IPS-18a (cell line): ENCODE measurements around the gene PTPRC.

Experiments
- H3K27ac ChIP-seq: one replicate; pipeline ENCODE4 v1.5.1; 2013; ENCODE audit warnings: low read length
- H3K27me3 ChIP-seq: one replicate; pipeline ENCODE4 v1.6.1; 2013; ENCODE audit warnings: mild to moderate bottlenecking, low read length; ENCODE audit not compliant: control insufficient read depth, insufficient read depth
- H3K36me3 ChIP-seq: one replicate; pipeline ENCODE4 v1.6.1; 2013; ENCODE audit warnings: low read depth, low read length; ENCODE audit not compliant: control insufficient read depth
- H3K4me1 ChIP-seq: one replicate; pipeline ENCODE4 v1.6.1; 2013; ENCODE audit warnings: low read depth, low read length; ENCODE audit not compliant: control insufficient read depth
- H3K4me3 ChIP-seq: one replicate; pipeline ENCODE4 v1.5.1; 2013; ENCODE audit warnings: low read length
- H3K9ac ChIP-seq: one replicate; pipeline ENCODE4 v1.6.1; 2013; ENCODE audit warnings: mild to moderate bottlenecking, low read length, moderate library complexity
- H3K9me3 ChIP-seq: one replicate; pipeline ENCODE4 v1.6.1; 2013; ENCODE audit warnings: low read depth, low read length; ENCODE audit not compliant: control insufficient read depth

The PTPRC gene

GRCh38 chr1:198604975-198605374 lies 33.9 kb upstream of the PTPRC start:
- Histone ChIP-seq H3K4me1 (peaks cover 14% of the 10 kb centered on the region), H3K9me3 (no peaks in the 10 kb centered on the region), H3K27ac (no peak overlapping the region), H3K27me3 (no peaks in the 10 kb centered on the region), H3K36me3 (no peaks in the 10 kb centered on the region), H3K4me3 (no peak overlapping the region), H3K9ac (no peak overlapping the region)

- H3K9ac ChIP-seq, result no peak overlapping the region
- peaks cover 14% of the 10 kb centered on the region for H3K4me1 ChIP-seq
- H3K9me3 ChIP-seq, result no peaks in the 10 kb centered on the region
- H3K36me3 ChIP-seq, result no peaks in the 10 kb centered on the region
- H3K27ac ChIP-seq, result no peak overlapping the region
- H3K4me3 ChIP-seq, result no peak overlapping the region
- no peaks in the 10 kb centered on the region for H3K27me3 ChIP-seq
These were observed 33.4 kb upstream of the PTPRC start for GRCh38 chr1:198605406-198605805.

GRCh38 chr1:198606020-198606438 lies 32.8 kb upstream of the PTPRC start:
- Histone ChIP-seq H3K27me3 (no peaks in the 10 kb centered on the region), H3K4me3 (no peak overlapping the region), H3K9ac (no peak overlapping the region), H3K4me1 (peaks cover 14% of the 10 kb centered on the region), H3K36me3 (no peaks in the 10 kb centered on the region), H3K9me3 (no peaks in the 10 kb centered on the region), H3K27ac (no peak overlapping the region)

GRCh38 chr1:198607714-198608113 lies 31.1 kb upstream of the PTPRC start:
- Histone ChIP-seq H3K27me3 (no peaks in the 10 kb centered on the region), H3K4me1 (peaks cover 14% of the 10 kb centered on the region), H3K27ac (no peak overlapping the region), H3K4me3 (no peak overlapping the region), H3K36me3 (no peaks in the 10 kb centered on the region), H3K9ac (no peak overlapping the region), H3K9me3 (no peaks in the 10 kb centered on the region)

- Histone ChIP-seq H3K36me3 (no peaks in the 10 kb centered on the region), H3K4me3 (no peak overlapping the region), H3K27me3 (no peaks in the 10 kb centered on the region), H3K9me3 (no peaks in the 10 kb centered on the region), H3K9ac (no peak overlapping the region), H3K4me1 (peaks cover 12% of the 10 kb centered on the region), H3K27ac (no peak overlapping the region)
These were observed 28.5 kb upstream of the PTPRC start for GRCh38 chr1:198610362-198610761.

- H3K4me1 ChIP-seq, result peaks cover 3% of the 10 kb centered on the region
- no peaks in the 10 kb centered on the region for H3K27me3 ChIP-seq
- no peak overlapping the region for H3K27ac ChIP-seq
- H3K9me3 ChIP-seq, result no peaks in the 10 kb centered on the region
- no peak overlapping the region for H3K9ac ChIP-seq
- H3K36me3 ChIP-seq, result no peaks in the 10 kb centered on the region
- H3K4me3 ChIP-seq, result no peak overlapping the region
These were observed 27.6 kb upstream of the PTPRC start for GRCh38 chr1:198611219-198611618.

GRCh38 chr1:198612471-198613260 lies 26.2 kb upstream of the PTPRC start:
- Histone ChIP-seq H3K27me3 (no peaks in the 10 kb centered on the region), H3K9me3 (no peaks in the 10 kb centered on the region), H3K4me1 (no peaks in the 10 kb centered on the region), H3K27ac (no peak overlapping the region), H3K9ac (no peak overlapping the region), H3K36me3 (no peaks in the 10 kb centered on the region), H3K4me3 (no peak overlapping the region)

- H3K36me3 ChIP-seq, result no peaks in the 10 kb centered on the region
- no peaks in the 10 kb centered on the region for H3K27me3 ChIP-seq
- H3K9ac ChIP-seq, result no peak overlapping the region
- H3K4me3 ChIP-seq, result no peak overlapping the region
- no peaks in the 10 kb centered on the region for H3K4me1 ChIP-seq
- H3K27ac ChIP-seq, result no peak overlapping the region
- no peaks in the 10 kb centered on the region for H3K9me3 ChIP-seq
These were observed 21.4 kb upstream of the PTPRC start for GRCh38 chr1:198617406-198617805.

- no peak overlapping the region for H3K4me3 ChIP-seq
- no peaks in the 10 kb centered on the region for H3K4me1 ChIP-seq
These were observed 19.3 kb upstream of the PTPRC start for GRCh38 chr1:198619375-198620140.

GRCh38 chr1:198620218-198620617 lies 18.6 kb upstream of the PTPRC start:
- no peak overlapping the region for H3K4me3 ChIP-seq
- no peaks in the 10 kb centered on the region for H3K9me3 ChIP-seq
- no peak overlapping the region for H3K27ac ChIP-seq
- H3K9ac ChIP-seq, result no peak overlapping the region
- no peaks in the 10 kb centered on the region for H3K4me1 ChIP-seq
- no peaks in the 10 kb centered on the region for H3K27me3 ChIP-seq
- no peaks in the 10 kb centered on the region for H3K36me3 ChIP-seq

More at GRCh38 chr1:198619375-198620140, 19.3 kb upstream of the PTPRC start:
- no peaks in the 10 kb centered on the region for H3K27me3 ChIP-seq
- H3K27ac ChIP-seq, result no peak overlapping the region
- H3K9me3 ChIP-seq, result no peaks in the 10 kb centered on the region
- H3K9ac ChIP-seq, result no peak overlapping the region
- H3K36me3 ChIP-seq, result no peaks in the 10 kb centered on the region

GRCh38 chr1:198620951-198621824 lies 17.7 kb upstream of the PTPRC start:
- H3K27ac ChIP-seq, result no peak overlapping the region
- H3K4me3 ChIP-seq, result no peak overlapping the region
- no peaks in the 10 kb centered on the region for H3K27me3 ChIP-seq
- no peaks in the 10 kb centered on the region for H3K4me1 ChIP-seq
- no peaks in the 10 kb centered on the region for H3K36me3 ChIP-seq
- H3K9me3 ChIP-seq, result no peaks in the 10 kb centered on the region
- no peak overlapping the region for H3K9ac ChIP-seq
